ENCODE results near the gene GPC6. TPM values are rescaled to one million over a fixed set of nuclear protein-coding genes. Genes with fewer than 3 reads are reported as not detected.
A peak's percentile ranks its signal among the peaks of the same experiment; 100 is the strongest.

The GPC6 gene
- total RNA-seq, 1 donor = 77.8 TPM

DNA sequence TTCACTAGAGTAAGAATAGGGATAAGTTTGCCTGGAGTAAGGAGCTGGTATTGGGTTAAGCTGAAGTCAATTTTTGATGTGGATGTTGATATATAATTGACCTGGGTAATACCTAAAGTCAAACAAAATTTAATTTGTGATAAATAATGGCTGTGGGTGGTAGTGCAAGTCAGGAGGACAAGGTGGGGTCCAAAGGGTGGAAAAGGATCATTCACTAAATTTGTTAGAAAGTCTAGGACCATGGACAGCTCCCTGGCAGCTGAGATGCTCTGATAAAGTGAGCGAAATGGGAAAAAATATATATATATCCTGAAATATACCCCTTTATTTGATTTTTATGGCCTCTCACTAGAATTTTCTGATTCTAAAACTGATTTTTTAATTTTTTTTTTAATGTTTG, 463.5 kb downstream of the GPC6 start:
- TF ChIP-seq, protein P1, sequence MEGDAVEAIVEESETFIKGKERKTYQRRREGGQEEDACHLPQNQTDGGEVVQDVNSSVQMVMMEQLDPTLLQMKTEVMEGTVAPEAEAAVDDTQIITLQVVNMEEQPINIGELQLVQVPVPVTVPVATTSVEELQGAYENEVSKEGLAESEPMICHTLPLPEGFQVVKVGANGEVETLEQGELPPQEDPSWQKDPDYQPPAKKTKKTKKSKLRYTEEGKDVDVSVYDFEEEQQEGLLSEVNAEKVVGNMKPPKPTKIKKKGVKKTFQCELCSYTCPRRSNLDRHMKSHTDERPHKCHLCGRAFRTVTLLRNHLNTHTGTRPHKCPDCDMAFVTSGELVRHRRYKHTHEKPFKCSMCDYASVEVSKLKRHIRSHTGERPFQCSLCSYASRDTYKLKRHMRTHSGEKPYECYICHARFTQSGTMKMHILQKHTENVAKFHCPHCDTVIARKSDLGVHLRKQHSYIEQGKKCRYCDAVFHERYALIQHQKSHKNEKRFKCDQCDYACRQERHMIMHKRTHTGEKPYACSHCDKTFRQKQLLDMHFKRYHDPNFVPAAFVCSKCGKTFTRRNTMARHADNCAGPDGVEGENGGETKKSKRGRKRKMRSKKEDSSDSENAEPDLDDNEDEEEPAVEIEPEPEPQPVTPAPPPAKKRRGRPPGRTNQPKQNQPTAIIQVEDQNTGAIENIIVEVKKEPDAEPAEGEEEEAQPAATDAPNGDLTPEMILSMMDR (IDR thresholded peaks at IDR 0.05; ENCODE audit: extremely low read depth, low read depth, low read length) = no peak
- Histone ChIP-seq H3K4me3 (ENCODE audit: insufficient read depth, low read length) (no peak overlapping the region), H3K79me2 (ENCODE audit: insufficient read depth, low read length) (no peaks in the 10 kb centered on the region), H3K27me3 (ENCODE audit: insufficient read depth, low read length) (no peaks in the 10 kb centered on the region), H3K4me2 (ENCODE audit: insufficient read depth, low read length) (no peak overlapping the region), H3K27ac (ENCODE audit: low read depth, low read length) (no peak overlapping the region), H3K4me1 (ENCODE audit: insufficient read depth, low read length) (no peaks in the 10 kb centered on the region), H3K9me3 (ENCODE audit: low read depth, low read length) (no peaks in the 10 kb centered on the region), H2AFZ (ENCODE audit: low read length) (no peak overlapping the region), H4K20me1 (ENCODE audit: insufficient read depth, low read length) (no peaks in the 10 kb centered on the region), H3K36me3 (ENCODE audit: insufficient read depth, low read length) (no peaks in the 10 kb centered on the region)
- DNase-seq (ENCODE audit: insufficient read length, low spot score, missing footprints) = peak; percentile 37

DNA sequence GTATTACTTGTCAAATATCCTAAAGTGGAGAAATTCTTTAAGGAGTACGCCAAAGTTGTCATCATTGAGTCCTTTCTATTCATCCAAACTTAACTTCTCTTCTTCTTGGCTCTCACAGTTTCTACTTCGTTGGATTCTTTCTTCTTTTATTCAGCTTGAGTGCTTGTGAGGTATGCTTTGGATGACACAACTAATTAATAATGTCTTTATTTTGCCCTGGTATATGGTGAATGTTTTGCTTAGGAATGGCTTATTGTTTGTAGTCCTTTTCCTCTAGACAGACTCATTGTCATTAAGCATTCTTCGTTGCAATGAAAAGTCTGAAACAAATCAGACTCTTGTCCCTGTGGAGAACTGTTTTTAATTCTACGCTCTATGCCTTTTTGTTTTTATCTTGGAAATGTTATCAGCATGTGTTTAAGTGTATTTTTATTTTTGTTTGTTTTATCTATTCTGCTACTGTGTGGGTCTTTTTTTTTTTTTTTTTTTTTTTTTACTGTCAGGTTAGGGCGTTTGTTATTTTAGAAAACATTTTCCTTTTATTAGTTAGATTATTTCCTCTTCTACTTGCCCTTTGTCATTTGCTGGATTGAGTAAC, 471.5 kb downstream of the GPC6 start:
- no peaks in the 10 kb centered on the region for H3K9me3 ChIP-seq (ENCODE audit: low read depth, low read length)
- H3K79me2 ChIP-seq (ENCODE audit: insufficient read depth, low read length) = no peaks in the 10 kb centered on the region
- H3K4me3 ChIP-seq (ENCODE audit: insufficient read depth, low read length) = no peak overlapping the region
- no peak for DNase-seq (ENCODE audit: insufficient read length, low spot score, missing footprints)
- no peak overlapping the region for H3K4me2 ChIP-seq (ENCODE audit: insufficient read depth, low read length)
- no peaks in the 10 kb centered on the region for H4K20me1 ChIP-seq (ENCODE audit: insufficient read depth, low read length)
- TF ChIP-seq, protein P1 (IDR thresholded peaks at IDR 0.05; ENCODE audit: extremely low read depth, low read depth, low read length) = no peak
- H3K27me3 ChIP-seq (ENCODE audit: insufficient read depth, low read length) = no peaks in the 10 kb centered on the region
- no peak overlapping the region for H2AFZ ChIP-seq (ENCODE audit: low read length)
- H3K4me1 ChIP-seq (ENCODE audit: insufficient read depth, low read length) = peaks cover 9% of the 10 kb centered on the region
- no peak overlapping the region for H3K27ac ChIP-seq (ENCODE audit: low read depth, low read length)
- no peaks in the 10 kb centered on the region for H3K36me3 ChIP-seq (ENCODE audit: insufficient read depth, low read length)

DNA sequence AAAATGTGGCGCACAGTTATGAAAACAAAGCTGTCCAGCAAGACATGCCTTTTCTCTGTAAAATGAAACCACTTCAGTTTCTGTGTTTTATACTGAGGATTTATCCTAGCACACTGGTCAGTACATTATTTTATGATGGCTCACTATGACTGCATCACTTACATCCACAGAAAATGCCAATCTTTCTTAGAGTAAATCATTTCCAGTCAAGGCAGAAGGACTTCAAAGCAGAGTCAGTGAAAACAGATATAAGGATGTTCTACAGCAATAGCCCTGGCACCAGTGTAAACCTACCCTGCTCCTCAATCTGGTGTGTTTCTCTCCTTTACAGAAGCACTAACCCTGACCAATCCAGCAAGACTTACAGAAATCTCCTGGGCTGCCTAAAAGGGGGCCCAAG, 473.5 kb downstream of the GPC6 start:
- Histone ChIP-seq H3K4me1 (ENCODE audit: insufficient read depth, low read length) (peaks cover 9% of the 10 kb centered on the region), H3K27ac (ENCODE audit: low read depth, low read length) (peak overlapping the region; percentile 4), H3K36me3 (ENCODE audit: insufficient read depth, low read length) (no peaks in the 10 kb centered on the region), H3K9me3 (ENCODE audit: low read depth, low read length) (no peaks in the 10 kb centered on the region), H3K4me3 (ENCODE audit: insufficient read depth, low read length) (no peak overlapping the region), H4K20me1 (ENCODE audit: insufficient read depth, low read length) (no peaks in the 10 kb centered on the region), H3K27me3 (ENCODE audit: insufficient read depth, low read length) (no peaks in the 10 kb centered on the region), H2AFZ (ENCODE audit: low read length) (no peak overlapping the region), H3K4me2 (ENCODE audit: insufficient read depth, low read length) (peak overlapping the region; percentile 12), H3K79me2 (ENCODE audit: insufficient read depth, low read length) (no peaks in the 10 kb centered on the region)
- TF ChIP-seq, protein P1 (IDR thresholded peaks at IDR 0.05; ENCODE audit: extremely low read depth, low read depth, low read length) = no peak
- peak; percentile 3 for DNase-seq (ENCODE audit: insufficient read length, low spot score, missing footprints)

DNA sequence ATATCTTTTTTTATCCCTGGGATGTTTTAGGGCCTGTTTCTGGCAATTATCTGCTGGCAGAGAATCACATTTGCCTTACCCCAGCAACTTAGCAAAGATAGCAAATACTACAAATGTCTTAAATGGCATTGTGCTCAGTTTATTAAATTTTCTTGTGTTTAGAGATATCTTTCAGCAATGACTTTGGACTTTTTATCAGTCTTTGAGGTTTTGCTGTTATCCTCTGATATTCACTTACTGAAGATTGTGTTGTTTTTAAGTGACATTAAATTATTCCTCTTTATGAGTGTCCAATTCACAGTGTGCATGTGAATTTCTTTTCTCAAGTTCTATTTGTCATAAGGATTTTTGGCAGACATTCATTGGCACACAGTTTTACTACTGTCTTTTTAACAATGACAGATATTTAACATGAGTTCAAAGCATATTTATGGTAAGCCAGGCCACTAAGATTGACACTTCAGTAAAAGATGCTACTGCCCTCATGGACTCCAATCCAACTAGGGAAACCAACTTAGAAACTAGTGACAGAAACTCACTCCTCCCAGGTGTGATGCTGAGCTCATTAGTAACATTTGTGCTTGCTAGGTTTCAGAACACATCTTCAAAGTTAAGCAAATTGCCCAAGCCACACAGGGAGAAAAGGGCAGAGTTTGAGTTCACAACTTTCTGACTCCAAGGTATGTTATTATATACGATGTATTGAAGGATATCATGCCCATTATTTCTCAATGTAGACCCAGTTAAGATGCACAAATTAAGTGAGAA, 481.9 kb downstream of the GPC6 start:
- Histone ChIP-seq H3K9me3 (ENCODE audit: low read depth, low read length) (no peaks in the 10 kb centered on the region), H3K36me3 (ENCODE audit: insufficient read depth, low read length) (no peaks in the 10 kb centered on the region), H3K79me2 (ENCODE audit: insufficient read depth, low read length) (no peaks in the 10 kb centered on the region), H3K27ac (ENCODE audit: low read depth, low read length) (no peak overlapping the region), H3K4me2 (ENCODE audit: insufficient read depth, low read length) (no peak overlapping the region), H2AFZ (ENCODE audit: low read length) (no peak overlapping the region), H3K4me1 (ENCODE audit: insufficient read depth, low read length) (peaks cover 10% of the 10 kb centered on the region), H3K4me3 (ENCODE audit: insufficient read depth, low read length) (no peak overlapping the region), H4K20me1 (ENCODE audit: insufficient read depth, low read length) (no peaks in the 10 kb centered on the region), H3K27me3 (ENCODE audit: insufficient read depth, low read length) (no peaks in the 10 kb centered on the region)
- TF ChIP-seq, protein P1 (IDR thresholded peaks at IDR 0.05; ENCODE audit: extremely low read depth, low read depth, low read length) = no peak
- DNase-seq (ENCODE audit: insufficient read length, low spot score, missing footprints) = no peak

Data from osteoblast (primary cell).